Endothelial cell of umbilical vein (primary cell): ENCODE results near the gene L3MBTL2. TPM values are rescaled to one million over a fixed set of nuclear protein-coding genes. Genes with fewer than 3 reads are reported as not detected.

Experiments
- BruUV-seq: library from RNA; stranded (reverse); fragments of 400-500 nt; replicated peaks from 2 replicates; lab custom pipeline; 2021; lab: Mats Ljungman, UMichigan
- CTCF ChIA-PET: fragments of 300-600, 350-600 bp; sonication (Branson Sonifier 250); formaldehyde crosslinking; loops from one replicate; lab custom pipeline; 2021; ENCODE audit warnings: antibody characterized with exemption, inconsistent platforms; lab: Charles Lee
- POLR2A ChIA-PET: fragments of 300-600, 350-600 bp; sonication (Branson Sonifier 250); formaldehyde crosslinking; loops from one replicate; lab custom pipeline; 2021; ENCODE audit warnings: antibody characterized with exemption, inconsistent platforms; lab: Charles Lee
- DNase-seq: peaks from one replicate; pipeline ENCODE4 v3.0.0-alpha.2; 2011; ENCODE audit warnings: low read depth, low spot score
- FAIRE-seq: peaks from 2 replicates; lab custom pipeline; 2011; peaks lifted over from hg19 to GRCh38; lab: Jason Lieb, UNC
- H2AFZ ChIP-seq: 2 replicates; pipeline ENCODE4 v1.6.0; 2012; ENCODE audit warnings: low read depth, low read length, control low read depth, inconsistent platforms
- H3K27ac ChIP-seq: 2 replicates; pipeline ENCODE4 v1.5.1; 2011; ENCODE audit warnings: low read depth, mild to moderate bottlenecking, control low read depth, low read length, moderate library complexity; ENCODE audit not compliant: insufficient read depth
- H3K27me3 ChIP-seq, 2 experiments: 2 replicates each; pipeline versions ENCODE4 v1.6.0 to v1.6.1; 2011; ENCODE audit warnings: low read length in 2 of 2, mixed read lengths in 1 of 2; ENCODE audit not compliant: control insufficient read depth in 2 of 2, insufficient read depth in 2 of 2
- H3K36me3 ChIP-seq, 2 experiments: 2 replicates in 1 of 2; 3 replicates in 1 of 2; pipeline ENCODE4 v1.5.1; 2011; ENCODE audit warnings: low read length in 2 of 2, mild to moderate bottlenecking in 1 of 2, moderate library complexity in 1 of 2; ENCODE audit not compliant: control insufficient read depth in 2 of 2, insufficient read depth in 2 of 2; ENCODE audit errors: extremely low read depth in 1 of 2
- H3K4me1 ChIP-seq: 3 replicates; pipeline ENCODE4 v1.5.1; 2011; ENCODE audit warnings: mild to moderate bottlenecking, low read length; ENCODE audit not compliant: control insufficient read depth, insufficient read depth; ENCODE audit errors: extremely low read depth
- H3K4me2 ChIP-seq: 2 replicates; pipeline ENCODE4 v1.6.1; 2011; ENCODE audit warnings: low read length, control low read depth, mixed read lengths; ENCODE audit not compliant: insufficient read depth
- H3K4me3 ChIP-seq, 3 experiments: fragments of 200-600 bp in 1 of 3; sonication (generic), shearing (Covaris generic) in 1 of 3; replicated peaks in 1 of 3; 2 replicates each; pipeline ENCODE4 v1.5.1; 2011 to 2016; ENCODE audit warnings: control low read depth in 3 of 3, low read length in 3 of 3, mild to moderate bottlenecking in 2 of 3, inconsistent platforms in 1 of 3, low read depth in 1 of 3, moderate library complexity in 1 of 3; ENCODE audit not compliant: insufficient read depth in 1 of 3
- H3K79me2 ChIP-seq: 2 replicates; pipeline ENCODE4 v1.6.0; 2012; ENCODE audit warnings: low read length, inconsistent platforms; ENCODE audit not compliant: control insufficient read depth, insufficient read depth
- H3K9ac ChIP-seq: replicated peaks from 2 replicates; pipeline ENCODE3; 2011; ENCODE audit warnings: low read length, control low read depth; ENCODE audit not compliant: insufficient read depth; ENCODE audit errors: extremely low read depth
- H3K9me1 ChIP-seq: replicated peaks from 3 replicates; pipeline ENCODE4 v1.6.0; 2011; ENCODE audit warnings: mild to moderate bottlenecking, low read length; ENCODE audit not compliant: control insufficient read depth, insufficient read depth; ENCODE audit errors: extremely low read depth
- H3K9me3 ChIP-seq: replicated peaks from 2 replicates; pipeline ENCODE4 v1.5.1; 2012; ENCODE audit warnings: low read length, inconsistent platforms; ENCODE audit not compliant: control insufficient read depth, insufficient read depth
- H4K20me1 ChIP-seq: replicated peaks from 2 replicates; pipeline ENCODE3; 2011; ENCODE audit warnings: mild to moderate bottlenecking, low read length; ENCODE audit not compliant: control insufficient read depth, insufficient read depth; ENCODE audit errors: extremely low read depth
- EZH2 ChIP-seq: IDR thresholded peaks from 2 replicates; pipeline ENCODE4 v1.6.1; 2012; ENCODE audit warnings: borderline replicate concordance, low read depth, mild to moderate bottlenecking, moderate library complexity, low read length, inconsistent platforms; ENCODE audit not compliant: severe bottlenecking
- FOS ChIP-seq: IDR thresholded peaks from 2 replicates; pipeline ENCODE4 v1.6.1; 2011; ENCODE audit warnings: mild to moderate bottlenecking, low read length, moderate library complexity, borderline replicate concordance; ENCODE audit not compliant: insufficient read depth
- GATA2 ChIP-seq: IDR thresholded peaks from 2 replicates; pipeline ENCODE4 v1.7.0; 2011; ENCODE audit warnings: low read depth, mild to moderate bottlenecking, moderate library complexity, mixed read lengths, low read length; ENCODE audit not compliant: insufficient read length, insufficient read depth
- JUN ChIP-seq: IDR thresholded peaks from 2 replicates; pipeline ENCODE4 v1.6.1; 2011; ENCODE audit warnings: borderline replicate concordance, low read depth; ENCODE audit not compliant: insufficient read length, insufficient read depth
- MYC ChIP-seq: IDR thresholded peaks from one replicate; pipeline ENCODE4 v1.6.1; 2011; ENCODE audit warnings: mild to moderate bottlenecking, low read depth, low read length
- POLR2A ChIP-seq: IDR thresholded peaks from 2 replicates; pipeline ENCODE4 v1.6.1; 2012; ENCODE audit warnings: low read depth, mild to moderate bottlenecking, control low read depth, low read length
- dilution Hi-C: fragments of 300-500 bp; cut with MboI; formaldehyde crosslinking; loops from one replicate; pipeline ENCODE4 v1.15.0; 2019; ENCODE audit warnings: low sequenced_read_pairs; ENCODE audit not compliant: extremely low pct_ligation_motif_present
- intact Hi-C: fragments of 100-400 bp; cut with micrococcal nuclease; formaldehyde crosslinking; loops from one replicate; pipeline ENCODE4 v1.10.0; 2022
- polyA plus RNA-seq, 4 experiments: library from polyadenylated mRNA; depleted of rRNA in 3 of 4; stranded (reverse) in 3 of 4; unstranded in 1 of 4; fragments of >200 nt; gene quantifications; 2 replicates each; pipeline versions ENCODE4 v1.2.1 to v1.2.3, GENCODE V29; 2011 to 2012; ENCODE audit warnings: missing spikeins in 1 of 4
- total RNA-seq: library from RNA; stranded (reverse); gene quantifications from 2 replicates; pipeline ENCODE4 v1.2.3, GENCODE V29; 2021
- TF ChIP-seq, protein P1 (sequence below): IDR thresholded peaks from 2 replicates; pipeline ENCODE4 v1.6.1; 2011; ENCODE audit not compliant: insufficient read depth, insufficient read length
- TF ChIP-seq, protein P2 (sequence below), 2 donors: IDR thresholded peaks; 1 replicate in 1 of 2; 2 replicates in 1 of 2; pipeline ENCODE4 v1.5.1; 2011; ENCODE audit warnings: low read length in 2 of 2, mild to moderate bottlenecking in 2 of 2, moderate library complexity in 2 of 2, control low read depth in 1 of 2, inconsistent platforms in 1 of 2, low read depth in 1 of 2; ENCODE audit not compliant: insufficient read depth in 1 of 2; ENCODE audit errors: extremely low read depth in 1 of 2

The L3MBTL2 gene
- total and polyA plus RNA-seq, 2 donors (not counting 3 experiments of a cell fraction or from before 2014, with no cell fraction given), result 28.2 to 34.9 TPM

DNA sequence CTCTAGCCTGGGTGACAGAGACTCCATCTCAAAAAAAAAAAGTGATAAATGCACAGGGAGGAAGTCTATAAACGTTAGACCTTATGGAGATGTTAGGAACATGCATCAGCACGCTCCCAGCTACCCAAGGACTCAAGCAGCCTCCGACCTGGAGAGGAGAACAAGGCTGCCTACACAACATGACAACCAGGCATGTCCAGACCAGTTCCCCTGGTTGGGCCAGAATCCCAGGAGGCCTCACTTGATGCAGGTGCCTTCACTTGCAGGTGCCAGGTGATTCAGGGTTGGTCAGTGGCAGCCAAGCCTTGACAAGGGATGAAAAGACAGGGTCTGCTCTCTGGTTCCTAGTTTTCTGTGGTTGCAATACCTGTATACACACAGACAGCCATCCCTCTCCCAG is 75.0 kb downstream of the L3MBTL2 start:
- BruUV-seq, result no TSS peak
- no peak overlapping the region for H3K4me2 ChIP-seq
- H3K9me3 ChIP-seq, result no peaks in the 10 kb centered on the region
- H3K27me3 ChIP-seq, result no peaks in the 10 kb centered on the region
- peaks cover 14 to 23% of the 10 kb centered on the region in 2 experiments for H3K36me3 ChIP-seq
- no peak overlapping the region for H2AFZ ChIP-seq
- no peak overlapping the region for H3K4me3 ChIP-seq
- intact Hi-C loops (no loop called here), dilution Hi-C loops (no loop called here)
- H3K27ac ChIP-seq, result no peak overlapping the region
- TF ChIP-seq, protein P1, sequence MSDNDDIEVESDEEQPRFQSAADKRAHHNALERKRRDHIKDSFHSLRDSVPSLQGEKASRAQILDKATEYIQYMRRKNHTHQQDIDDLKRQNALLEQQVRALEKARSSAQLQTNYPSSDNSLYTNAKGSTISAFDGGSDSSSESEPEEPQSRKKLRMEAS, result no peak
- TF ChIP-seq, protein P2, sequence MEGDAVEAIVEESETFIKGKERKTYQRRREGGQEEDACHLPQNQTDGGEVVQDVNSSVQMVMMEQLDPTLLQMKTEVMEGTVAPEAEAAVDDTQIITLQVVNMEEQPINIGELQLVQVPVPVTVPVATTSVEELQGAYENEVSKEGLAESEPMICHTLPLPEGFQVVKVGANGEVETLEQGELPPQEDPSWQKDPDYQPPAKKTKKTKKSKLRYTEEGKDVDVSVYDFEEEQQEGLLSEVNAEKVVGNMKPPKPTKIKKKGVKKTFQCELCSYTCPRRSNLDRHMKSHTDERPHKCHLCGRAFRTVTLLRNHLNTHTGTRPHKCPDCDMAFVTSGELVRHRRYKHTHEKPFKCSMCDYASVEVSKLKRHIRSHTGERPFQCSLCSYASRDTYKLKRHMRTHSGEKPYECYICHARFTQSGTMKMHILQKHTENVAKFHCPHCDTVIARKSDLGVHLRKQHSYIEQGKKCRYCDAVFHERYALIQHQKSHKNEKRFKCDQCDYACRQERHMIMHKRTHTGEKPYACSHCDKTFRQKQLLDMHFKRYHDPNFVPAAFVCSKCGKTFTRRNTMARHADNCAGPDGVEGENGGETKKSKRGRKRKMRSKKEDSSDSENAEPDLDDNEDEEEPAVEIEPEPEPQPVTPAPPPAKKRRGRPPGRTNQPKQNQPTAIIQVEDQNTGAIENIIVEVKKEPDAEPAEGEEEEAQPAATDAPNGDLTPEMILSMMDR (IDR thresholded peaks at IDR 0.05; ENCODE audit: extremely low read depth in 1 of 2, insufficient read depth in 1 of 2, low read depth in 1 of 2, low read length in 2 of 2), result no peak
- no peak for TF ChIP-seq FOS
- TF ChIP-seq JUN, result no peak
- TF ChIP-seq GATA2, result no peak
- no peak for TF ChIP-seq EZH2
- TF ChIP-seq POLR2A, result no peak
- TF ChIP-seq MYC, result no peak
- POLR2A ChIA-PET, result interaction anchor here (0.6 kb wide), 1 partner anchor 184 kb away, joined by 4 read pairs; no protein-coding TSS in a partner anchor
- FAIRE-seq (no peak), DNase-seq (no peak)
- H3K9ac ChIP-seq, result no peak overlapping the region
- H3K79me2 ChIP-seq, result peaks cover 78% of the 10 kb centered on the region
- peaks cover 13% of the 10 kb centered on the region for H3K4me1 ChIP-seq
- no peaks in the 10 kb centered on the region for H3K9me1 ChIP-seq
- H4K20me1 ChIP-seq, result no peaks in the 10 kb centered on the region
- CTCF ChIA-PET, result interaction anchor here (1.5 to 2.5 kb wide), 2 partner anchors 9 to 21 kb away, joined by 3 to 16 read pairs; partner anchors contain the start of gene ZC3H7B
